ENCODE results near the gene CELA3B.
A peak's percentile ranks its signal among the peaks of the same experiment; 100 is the strongest.
"Not testable (repeated sequence)": the region's sequence is repeated elsewhere in the genome, so short reads cannot be mapped to it uniquely, and the experiment has no call there.

The CELA3B gene

DNA sequence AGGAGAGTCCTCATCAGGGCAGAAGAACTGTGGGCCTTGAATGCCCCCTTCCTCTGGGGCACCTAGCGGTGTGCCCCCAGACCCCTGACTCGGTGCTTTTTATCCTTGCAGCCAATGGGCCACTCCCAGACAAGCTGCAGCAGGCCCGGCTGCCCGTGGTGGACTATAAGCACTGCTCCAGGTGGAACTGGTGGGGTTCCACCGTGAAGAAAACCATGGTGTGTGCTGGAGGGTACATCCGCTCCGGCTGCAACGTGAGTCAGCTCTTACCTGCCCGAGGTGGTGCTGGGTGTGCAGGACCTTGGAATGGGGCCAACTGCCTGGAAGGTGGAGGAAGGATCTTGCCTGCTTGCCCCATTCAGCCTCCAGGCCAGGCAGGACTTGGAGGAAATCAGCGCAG lies 30.4 kb downstream of the CELA3B start:
- H3K9me3 ChIP-seq (ENCODE audit: insufficient read depth, low read length, severe bottlenecking); ATAC-seq (ENCODE audit: insufficient read depth, low read depth); H3K4me3 ChIP-seq (ENCODE audit: low read depth in 1 of 2, low read length in 2 of 2); H3K27me3 ChIP-seq (ENCODE audit: insufficient read depth, low read length, poor library complexity); H3K27ac ChIP-seq (ENCODE audit: low read length); H3K36me3 ChIP-seq (ENCODE audit: insufficient read depth, low read length); H2AFZ ChIP-seq (ENCODE audit: low read depth, low read length); DNase-seq; H3K79me2 ChIP-seq (ENCODE audit: insufficient read depth, low read length); H3K4me2 ChIP-seq (ENCODE audit: insufficient read depth, low read length); H4K20me1 ChIP-seq (ENCODE audit: insufficient read depth, low read length); H3K4me1 ChIP-seq (ENCODE audit: insufficient read depth, low read length); H3K9ac ChIP-seq (ENCODE audit: low read depth, low read length): not testable (repeated sequence)

DNA sequence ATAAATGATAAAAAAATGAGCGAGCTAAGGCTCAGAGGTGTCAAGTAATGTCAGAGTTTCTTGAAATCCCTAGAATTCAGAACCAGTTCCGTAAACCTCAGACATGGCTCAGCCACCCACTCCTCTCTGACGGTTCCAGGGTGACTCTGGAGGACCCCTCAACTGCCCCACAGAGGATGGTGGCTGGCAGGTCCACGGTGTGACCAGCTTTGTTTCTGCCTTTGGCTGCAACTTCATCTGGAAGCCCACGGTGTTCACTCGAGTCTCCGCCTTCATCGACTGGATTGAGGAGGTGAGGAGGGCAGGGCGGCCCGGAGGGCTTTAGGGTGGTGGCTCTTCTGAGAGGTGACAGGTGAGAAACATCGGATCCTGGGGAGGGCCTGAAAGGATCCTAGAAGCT lies 32.7 kb downstream of the CELA3B start:
- ATAC-seq (ENCODE audit: insufficient read depth, low read depth); H3K4me1 ChIP-seq (ENCODE audit: insufficient read depth, low read length); H3K27ac ChIP-seq (ENCODE audit: low read length); H3K9ac ChIP-seq (ENCODE audit: low read depth, low read length); H4K20me1 ChIP-seq (ENCODE audit: insufficient read depth, low read length); H3K4me3 ChIP-seq (ENCODE audit: low read depth in 1 of 2, low read length in 2 of 2); H3K9me3 ChIP-seq (ENCODE audit: insufficient read depth, low read length, severe bottlenecking); H2AFZ ChIP-seq (ENCODE audit: low read depth, low read length); H3K4me2 ChIP-seq (ENCODE audit: insufficient read depth, low read length); H3K27me3 ChIP-seq (ENCODE audit: insufficient read depth, low read length, poor library complexity); DNase-seq; H3K79me2 ChIP-seq (ENCODE audit: insufficient read depth, low read length); H3K36me3 ChIP-seq (ENCODE audit: insufficient read depth, low read length): not testable (repeated sequence)

DNA sequence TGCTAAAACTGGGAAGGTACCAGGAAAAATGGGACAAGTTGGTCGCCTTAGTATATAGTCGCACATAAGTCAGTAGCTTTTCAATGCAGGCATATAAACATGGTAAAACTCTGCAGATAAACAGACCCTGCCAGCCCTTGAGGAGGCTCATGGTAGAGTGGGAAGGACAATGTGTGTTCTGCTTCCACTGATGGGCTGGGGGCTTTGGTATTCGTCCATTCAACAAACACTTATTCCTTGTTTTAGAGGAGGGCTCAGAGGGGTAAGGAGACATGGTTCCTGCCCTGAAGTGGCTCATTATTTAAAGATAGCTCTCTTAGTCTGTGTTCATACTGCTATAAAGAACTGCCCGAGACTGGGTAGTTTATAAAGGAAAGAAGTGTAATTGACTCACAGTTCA lies 35.9 kb downstream of the CELA3B start:
- H2AFZ ChIP-seq (ENCODE audit: low read depth, low read length); H3K79me2 ChIP-seq (ENCODE audit: insufficient read depth, low read length); H3K36me3 ChIP-seq (ENCODE audit: insufficient read depth, low read length); H3K9ac ChIP-seq (ENCODE audit: low read depth, low read length); DNase-seq; H3K4me1 ChIP-seq (ENCODE audit: insufficient read depth, low read length); H3K9me3 ChIP-seq (ENCODE audit: insufficient read depth, low read length, severe bottlenecking); ATAC-seq (ENCODE audit: insufficient read depth, low read depth); H3K4me3 ChIP-seq (ENCODE audit: low read depth in 1 of 2, low read length in 2 of 2); H3K27ac ChIP-seq (ENCODE audit: low read length); H3K27me3 ChIP-seq (ENCODE audit: insufficient read depth, low read length, poor library complexity); H4K20me1 ChIP-seq (ENCODE audit: insufficient read depth, low read length); H3K4me2 ChIP-seq (ENCODE audit: insufficient read depth, low read length): not testable (repeated sequence)

DNA sequence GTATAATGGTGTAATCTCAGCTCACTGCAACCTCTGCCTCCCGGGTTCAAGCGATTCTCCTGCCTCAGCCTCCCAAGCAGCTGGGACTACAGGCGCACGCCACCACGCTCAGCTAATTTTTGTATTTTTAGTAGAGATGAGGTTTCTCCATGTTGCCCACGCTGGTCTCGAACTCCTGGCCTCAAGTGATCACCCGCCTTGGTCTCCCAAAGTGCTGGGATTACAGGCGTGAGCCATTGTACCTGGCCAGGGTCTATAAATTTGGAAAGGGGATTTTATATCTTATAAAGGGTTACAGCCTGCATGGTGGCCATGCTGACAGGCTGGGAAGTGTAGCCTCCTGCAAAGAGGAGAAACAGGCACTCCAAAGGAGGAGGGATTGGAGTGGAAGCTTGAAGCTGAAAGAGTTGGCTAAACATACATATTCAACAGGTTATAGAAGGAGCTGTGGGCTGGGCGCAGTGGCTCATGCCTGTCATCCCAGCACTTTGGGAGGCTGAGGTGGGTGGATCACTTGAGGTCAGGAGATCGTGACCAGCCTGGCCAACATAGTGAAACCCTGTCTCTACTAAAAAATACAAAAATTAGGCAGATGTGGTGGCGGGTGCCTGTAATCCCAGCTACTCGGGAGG lies 37.9 kb downstream of the CELA3B start:
- H3K9me3 ChIP-seq (ENCODE audit: insufficient read depth, low read length, severe bottlenecking); H3K27me3 ChIP-seq (ENCODE audit: insufficient read depth, low read length, poor library complexity); H4K20me1 ChIP-seq (ENCODE audit: insufficient read depth, low read length); H3K79me2 ChIP-seq (ENCODE audit: insufficient read depth, low read length); ATAC-seq (ENCODE audit: insufficient read depth, low read depth); H3K36me3 ChIP-seq (ENCODE audit: insufficient read depth, low read length); H3K4me2 ChIP-seq (ENCODE audit: insufficient read depth, low read length); H3K9ac ChIP-seq (ENCODE audit: low read depth, low read length); H3K4me3 ChIP-seq (ENCODE audit: low read depth in 1 of 2, low read length in 2 of 2); DNase-seq; H2AFZ ChIP-seq (ENCODE audit: low read depth, low read length); H3K27ac ChIP-seq (ENCODE audit: low read length): not testable (repeated sequence)
- peaks cover 13% of the 10 kb centered on the region for H3K4me1 ChIP-seq (ENCODE audit: insufficient read depth, low read length)

DNA sequence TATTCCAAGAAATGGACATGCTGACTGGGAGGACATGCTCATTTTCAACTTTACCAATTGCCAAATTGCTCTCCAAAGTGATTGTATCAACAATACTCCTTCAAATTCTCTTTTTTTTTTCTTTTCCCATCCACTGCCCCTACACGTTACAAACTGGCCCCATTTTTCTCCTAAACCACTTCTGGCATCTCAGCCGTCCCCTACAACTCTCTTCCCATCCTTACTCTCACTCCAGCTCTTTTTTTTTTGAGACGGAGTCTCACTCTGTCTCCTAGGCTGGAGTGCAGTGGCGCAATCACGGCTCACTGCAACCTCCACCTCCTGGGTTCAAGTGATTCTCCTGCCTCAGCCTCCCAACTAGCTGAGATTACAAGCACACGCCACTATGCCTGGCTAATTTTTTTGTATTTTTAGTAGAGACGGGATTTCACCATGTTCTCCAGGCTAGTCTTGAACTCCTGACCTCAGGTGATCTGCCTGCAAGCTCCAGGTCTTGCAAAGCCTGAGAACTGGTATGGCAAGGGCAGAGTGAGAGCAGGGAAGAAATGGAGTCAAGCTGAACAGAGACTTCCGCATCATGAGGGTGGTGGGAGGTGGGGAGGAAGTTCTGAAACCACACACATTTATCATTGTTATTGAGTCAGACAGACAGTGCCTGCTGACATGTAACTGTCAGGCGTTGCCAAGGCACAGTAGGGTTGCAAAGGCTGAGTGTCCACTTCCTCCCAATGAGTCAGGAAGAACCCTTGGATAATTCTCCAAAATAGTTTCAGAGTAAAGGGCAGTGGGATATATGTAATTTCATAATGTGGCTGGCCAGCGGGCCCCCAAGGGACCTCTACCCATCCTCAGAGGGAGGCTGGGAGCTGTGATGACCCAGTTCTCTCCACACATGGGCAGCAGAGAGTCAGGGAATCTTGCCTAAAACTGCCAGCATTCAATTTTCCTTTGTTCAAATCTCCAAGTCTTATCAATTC lies 42.0 kb downstream of the CELA3B start:
- no peak overlapping the region for H3K4me3 ChIP-seq (ENCODE audit: low read depth in 1 of 2, low read length in 2 of 2)
- H3K9ac ChIP-seq (ENCODE audit: low read depth, low read length) = no peak overlapping the region
- peak overlapping the region; percentile 24 for H3K4me2 ChIP-seq (ENCODE audit: insufficient read depth, low read length)
- no peaks in the 10 kb centered on the region for H3K79me2 ChIP-seq (ENCODE audit: insufficient read depth, low read length)
- DNase-seq = peak; percentile 68
- H3K9me3 ChIP-seq (ENCODE audit: insufficient read depth, low read length, severe bottlenecking) = no peaks in the 10 kb centered on the region
- TF ChIP-seq, protein P1, sequence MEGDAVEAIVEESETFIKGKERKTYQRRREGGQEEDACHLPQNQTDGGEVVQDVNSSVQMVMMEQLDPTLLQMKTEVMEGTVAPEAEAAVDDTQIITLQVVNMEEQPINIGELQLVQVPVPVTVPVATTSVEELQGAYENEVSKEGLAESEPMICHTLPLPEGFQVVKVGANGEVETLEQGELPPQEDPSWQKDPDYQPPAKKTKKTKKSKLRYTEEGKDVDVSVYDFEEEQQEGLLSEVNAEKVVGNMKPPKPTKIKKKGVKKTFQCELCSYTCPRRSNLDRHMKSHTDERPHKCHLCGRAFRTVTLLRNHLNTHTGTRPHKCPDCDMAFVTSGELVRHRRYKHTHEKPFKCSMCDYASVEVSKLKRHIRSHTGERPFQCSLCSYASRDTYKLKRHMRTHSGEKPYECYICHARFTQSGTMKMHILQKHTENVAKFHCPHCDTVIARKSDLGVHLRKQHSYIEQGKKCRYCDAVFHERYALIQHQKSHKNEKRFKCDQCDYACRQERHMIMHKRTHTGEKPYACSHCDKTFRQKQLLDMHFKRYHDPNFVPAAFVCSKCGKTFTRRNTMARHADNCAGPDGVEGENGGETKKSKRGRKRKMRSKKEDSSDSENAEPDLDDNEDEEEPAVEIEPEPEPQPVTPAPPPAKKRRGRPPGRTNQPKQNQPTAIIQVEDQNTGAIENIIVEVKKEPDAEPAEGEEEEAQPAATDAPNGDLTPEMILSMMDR (IDR thresholded peaks at IDR 0.05; ENCODE audit: borderline replicate concordance, extremely low read depth, low read length, poor library complexity, severe bottlenecking) = peak; percentile 50
- TF ChIP-seq EZH2 (IDR thresholded peaks at IDR 0.05; ENCODE audit: borderline replicate concordance, low read depth, low read length, severe bottlenecking) = no peak
- no peaks in the 10 kb centered on the region for H3K27me3 ChIP-seq (ENCODE audit: insufficient read depth, low read length, poor library complexity)
- peak; percentile 95 for ATAC-seq (ENCODE audit: insufficient read depth, low read depth)
- H4K20me1 ChIP-seq (ENCODE audit: insufficient read depth, low read length) = no peaks in the 10 kb centered on the region
- H3K36me3 ChIP-seq (ENCODE audit: insufficient read depth, low read length) = no peaks in the 10 kb centered on the region
- H2AFZ ChIP-seq (ENCODE audit: low read depth, low read length) = peak overlapping the region; percentile 52
- peak overlapping the region; percentile 64 for H3K27ac ChIP-seq (ENCODE audit: low read length)
- peaks cover 18% of the 10 kb centered on the region for H3K4me1 ChIP-seq (ENCODE audit: insufficient read depth, low read length)
